NCI-H2029 (cell line): ENCODE measurements around the gene DTNA.

Source experiments
- DNase-seq: peaks from one replicate; lab custom pipeline; 2025; lab: John Stamatoyannopoulos, UW

The DTNA gene

GRCh38 chr18:34807106-34807796 lies 97.2 kb downstream of the DTNA start:
- peak; percentile 15 for DNase-seq

GRCh38 chr18:34808389-34808788 lies 98.3 kb downstream of the DTNA start:
- DNase-seq, result no peak

- DNase-seq, result no peak
Measured at GRCh38 chr18:34809451-34810072, 99.5 kb downstream of the DTNA start.

GRCh38 chr18:34816183-34816582 lies 106.1 kb downstream of the DTNA start:
- DNase-seq, result no peak

- no peak for DNase-seq
Measured at GRCh38 chr18:34817636-34818035, 107.5 kb downstream of the DTNA start.

GRCh38 chr18:34818064-34818463 lies 108.0 kb downstream of the DTNA start:
- DNase-seq, result no peak

- no peak for DNase-seq
Measured at GRCh38 chr18:34820360-34821065, 110.4 kb downstream of the DTNA start.

GRCh38 chr18:34821669-34822210 lies 111.6 kb downstream of the DTNA start:
- no peak for DNase-seq

GRCh38 chr18:34828093-34828492 lies 118.0 kb downstream of the DTNA start:
- no peak for DNase-seq

- no peak for DNase-seq
Measured at GRCh38 chr18:34834897-34835296, 124.8 kb downstream of the DTNA start.

- no peak for DNase-seq
Measured at GRCh38 chr18:34835466-34835865, 125.4 kb downstream of the DTNA start.

- DNase-seq, result no peak
Measured at GRCh38 chr18:34837769-34838272, 127.7 kb downstream of the DTNA start.

GRCh38 chr18:34838669-34839068 lies 128.6 kb downstream of the DTNA start:
- DNase-seq, result no peak

GRCh38 chr18:34840256-34840826 lies 130.2 kb downstream of the DTNA start:
- no peak for DNase-seq

GRCh38 chr18:34841891-34842290 lies 131.8 kb downstream of the DTNA start:
- DNase-seq, result no peak

GRCh38 chr18:34844072-34844471 lies 134.0 kb downstream of the DTNA start:
- DNase-seq, result no peak

- DNase-seq, result no peak
Measured at GRCh38 chr18:34844732-34845459, 134.8 kb downstream of the DTNA start.

- no peak for DNase-seq
Measured at GRCh38 chr18:34847408-34847807, 137.3 kb downstream of the DTNA start.

GRCh38 chr18:34848156-34848555 lies 138.1 kb downstream of the DTNA start:
- DNase-seq, result no peak

- no peak for DNase-seq
Measured at GRCh38 chr18:34848695-34849094, 138.6 kb downstream of the DTNA start.

- no peak for DNase-seq
Measured at GRCh38 chr18:34857320-34857719, 147.2 kb downstream of the DTNA start.

GRCh38 chr18:34858188-34858587 lies 148.1 kb downstream of the DTNA start:
- DNase-seq, result no peak
